Endodermal cell (in vitro differentiated cells): Measurements from ENCODE around the gene PTPA. TPM values are rescaled to one million over a fixed set of nuclear protein-coding genes. Genes with fewer than 3 reads are reported as not detected.

Source experiments
- DNase-seq: peaks from one replicate; pipeline ENCODE4 v3.0.0-alpha.2; 2017
- H3K27ac ChIP-seq: 2 replicates; pipeline ENCODE4 v1.5.1; 2013; ENCODE audit warnings: mild to moderate bottlenecking, low read depth, low read length, moderate library complexity
- H3K27me3 ChIP-seq: 2 replicates; pipeline ENCODE4 v1.6.1; 2013; ENCODE audit warnings: mild to moderate bottlenecking, low read length, moderate library complexity; ENCODE audit not compliant: insufficient read depth, control insufficient read depth, poor library complexity, severe bottlenecking
- H3K36me3 ChIP-seq: 2 replicates; pipeline ENCODE4 v1.7.0; 2013; ENCODE audit warnings: mild to moderate bottlenecking, low read length, moderate library complexity; ENCODE audit not compliant: control insufficient read depth, insufficient read depth
- H3K4me1 ChIP-seq: one replicate; pipeline ENCODE4 v1.7.0; 2013; ENCODE audit warnings: low read length; ENCODE audit not compliant: control insufficient read depth, insufficient read depth
- H3K4me3 ChIP-seq: 2 replicates; pipeline ENCODE4 v1.5.1; 2013; ENCODE audit warnings: mild to moderate bottlenecking, low read length, moderate library complexity
- H3K9ac ChIP-seq: 2 replicates; pipeline ENCODE4 v1.6.1; 2013; ENCODE audit warnings: mild to moderate bottlenecking, low read length, moderate library complexity; ENCODE audit not compliant: poor library complexity, severe bottlenecking; ENCODE audit errors: extremely low read depth
- H3K9me3 ChIP-seq: 2 replicates; pipeline ENCODE4 v1.6.1; 2013; ENCODE audit warnings: mild to moderate bottlenecking, low read length, moderate library complexity; ENCODE audit not compliant: control insufficient read depth
- H3K27ac Mint-ChIP-seq: 2 replicates; pipeline ENCODE4 v1.8.0; 2020; ENCODE audit warnings: mixed read lengths
- H3K27me3 Mint-ChIP-seq: 2 replicates; pipeline ENCODE4 v1.8.0; 2021; ENCODE audit warnings: mild to moderate bottlenecking, mixed read lengths; ENCODE audit not compliant: insufficient read depth
- H3K36me3 Mint-ChIP-seq: 2 replicates; pipeline ENCODE4 v1.8.0; 2020; ENCODE audit warnings: low read depth, mixed read lengths
- H3K4me1 Mint-ChIP-seq: 2 replicates; pipeline ENCODE4 v1.8.0; 2020; ENCODE audit warnings: mixed read lengths
- H3K4me3 Mint-ChIP-seq: 2 replicates; pipeline ENCODE4 v1.8.0; 2020; ENCODE audit warnings: mild to moderate bottlenecking, moderate library complexity, mixed read lengths
- H3K9me3 Mint-ChIP-seq: 2 replicates; pipeline ENCODE4 v1.8.0; 2020; ENCODE audit warnings: mild to moderate bottlenecking, mixed read lengths
- CTCF ChIP-seq: fragments of 200-600 bp; sonication (generic); conservative IDR thresholded peaks from 2 replicates; pipeline ENCODE4 v1.5.0; 2021; ENCODE audit warnings: antibody characterized with exemption, mild to moderate bottlenecking
- WGBS, 2 experiments: methylation state at CpG; one replicate each; pipeline versions ENCODE4 v1.1.5 to v1.1.7; 2013; ENCODE audit warnings: missing lambda C conversion rate in 2 of 2, mixed read lengths in 1 of 2; ENCODE audit not compliant: insufficient coverage in 1 of 2, insufficient read length in 1 of 2; 5-methylcytosine and 5-hydroxymethylcytosine counted together
- total RNA-seq, 2 donors: library from RNA; stranded (reverse); fragmentation: NEBNext Ultra II Directional in 1 of 2; extraction: Animal tissue kit (Norgen Biotek cat#: 25700) in 1 of 2; gene quantifications; 2 replicates in 1 of 2; 3 replicates in 1 of 2; pipeline ENCODE4 v1.2.1, GENCODE V29; 2021

The PTPA gene
- total RNA-seq, 2 donors from 2014 or later: 134 to 139 TPM

GRCh38 chr9:129139993-129140396 is 28.8 kb downstream of the PTPA start:
- peak overlapping the region; percentile 100 for H3K27ac ChIP-seq
- H3K4me3 ChIP-seq: peak overlapping the region; percentile 94
- TF ChIP-seq CTCF: no peak
- DNase-seq: peak; percentile 95
- H3K9me3 ChIP-seq: no peaks in the 10 kb centered on the region
- Mint-ChIP-seq H3K4me3 (peak overlapping the region; percentile 62), H3K4me1 (peaks cover 33% of the 10 kb centered on the region), H3K27me3 (no peaks in the 10 kb centered on the region), H3K9me3 (no peaks in the 10 kb centered on the region), H3K36me3 (peaks cover 39% of the 10 kb centered on the region), H3K27ac (peak overlapping the region; percentile 97)
- H3K36me3 ChIP-seq: peaks cover 45% of the 10 kb centered on the region
- 0 to 4% methylated on average over 8 to 11 of the region's 11 CpGs for WGBS, 2 experiments
- H3K9ac ChIP-seq: peak overlapping the region; percentile 96
- H3K27me3 ChIP-seq: no peaks in the 10 kb centered on the region
- H3K4me1 ChIP-seq: peaks cover 11% of the 10 kb centered on the region

- Histone ChIP-seq H3K4me1 (peaks cover 11% of the 10 kb centered on the region), H3K36me3 (peaks cover 40% of the 10 kb centered on the region), H3K9me3 (no peaks in the 10 kb centered on the region), H3K9ac (peak overlapping the region; percentile 96), H3K27ac (peak overlapping the region; percentile 100), H3K4me3 (peak overlapping the region; percentile 94), H3K27me3 (no peaks in the 10 kb centered on the region)
- Mint-ChIP-seq H3K36me3 (peaks cover 39% of the 10 kb centered on the region), H3K4me3 (peak overlapping the region; percentile 62), H3K27me3 (no peaks in the 10 kb centered on the region), H3K9me3 (no peaks in the 10 kb centered on the region), H3K27ac (peak overlapping the region; percentile 97), H3K4me1 (peaks cover 33% of the 10 kb centered on the region)
- DNase-seq: peak; percentile 85
- TF ChIP-seq CTCF: no peak
- WGBS, 2 experiments: 12 to 19% methylated on average over 5 to 8 of the region's 8 CpGs
These were observed 29.3 kb downstream of the PTPA start for GRCh38 chr9:129140397-129141065.

- Mint-ChIP-seq H3K4me1 (peaks cover 37% of the 10 kb centered on the region), H3K9me3 (no peaks in the 10 kb centered on the region), H3K27me3 (no peaks in the 10 kb centered on the region), H3K4me3 (peak overlapping the region; percentile 62), H3K27ac (peak overlapping the region; percentile 97), H3K36me3 (peaks cover 39% of the 10 kb centered on the region)
- H3K36me3 ChIP-seq: peaks cover 42% of the 10 kb centered on the region
- no peak for DNase-seq
- 70 to 71% methylated on average over 9 to 13 of the region's 13 CpGs for WGBS, 2 experiments
- peak overlapping the region; percentile 94 for H3K4me3 ChIP-seq
- TF ChIP-seq CTCF: no peak
- peak overlapping the region; percentile 100 for H3K27ac ChIP-seq
- H3K27me3 ChIP-seq: no peaks in the 10 kb centered on the region
- H3K9ac ChIP-seq: peak overlapping the region; percentile 96
- H3K9me3 ChIP-seq: no peaks in the 10 kb centered on the region
- peaks cover 11% of the 10 kb centered on the region for H3K4me1 ChIP-seq
These were observed 30.1 kb downstream of the PTPA start for GRCh38 chr9:129141066-129142041.
